Measurements from ENCODE around the gene GPR149. TPM values are rescaled to one million over a fixed set of nuclear protein-coding genes. Genes with fewer than 3 reads are reported as not detected.

GPR149 gene
- total and polyA plus RNA-seq, 7 donors = not detected

DNA sequence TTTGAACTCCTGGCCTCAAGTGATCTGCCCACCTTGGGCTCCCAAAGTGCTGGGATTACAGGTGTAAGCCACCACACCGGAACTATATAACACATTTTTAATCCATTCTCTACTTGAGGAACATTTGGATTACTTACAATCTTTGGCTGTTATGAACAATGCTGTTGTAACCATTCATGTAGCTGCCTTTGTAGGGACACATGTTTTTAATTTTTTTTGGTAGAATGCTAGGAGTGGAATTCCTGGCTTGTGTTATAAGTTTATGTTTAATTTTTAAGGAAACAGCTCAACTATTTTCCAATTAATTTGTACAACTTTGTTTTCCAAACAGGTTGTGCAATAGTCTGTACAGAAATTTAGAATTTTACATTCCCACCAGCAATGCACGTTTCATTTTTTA, 51.7 kb downstream of the GPR149 start:
- Histone ChIP-seq H3K27me3 (no peaks in the 10 kb centered on the region), H3K4me1 (no peaks in the 10 kb centered on the region), H3K36me3 (no peaks in the 10 kb centered on the region), H3K27ac (no peak overlapping the region), H3K4me3 (no peak overlapping the region), H3K9me3 (no peaks in the 10 kb centered on the region)
- DNase-seq = no peak
- intact Hi-C loops (cut with DNase I) = no loop called here
- TF ChIP-seq POLR2AphosphoS5 (IDR thresholded peaks at IDR 0.05) = no peak
- no peak for TF ChIP-seq POLR2A (IDR thresholded peaks at IDR 0.05)
- TF ChIP-seq EP300 (IDR thresholded peaks at IDR 0.05) = no peak
- TF ChIP-seq, protein P1, sequence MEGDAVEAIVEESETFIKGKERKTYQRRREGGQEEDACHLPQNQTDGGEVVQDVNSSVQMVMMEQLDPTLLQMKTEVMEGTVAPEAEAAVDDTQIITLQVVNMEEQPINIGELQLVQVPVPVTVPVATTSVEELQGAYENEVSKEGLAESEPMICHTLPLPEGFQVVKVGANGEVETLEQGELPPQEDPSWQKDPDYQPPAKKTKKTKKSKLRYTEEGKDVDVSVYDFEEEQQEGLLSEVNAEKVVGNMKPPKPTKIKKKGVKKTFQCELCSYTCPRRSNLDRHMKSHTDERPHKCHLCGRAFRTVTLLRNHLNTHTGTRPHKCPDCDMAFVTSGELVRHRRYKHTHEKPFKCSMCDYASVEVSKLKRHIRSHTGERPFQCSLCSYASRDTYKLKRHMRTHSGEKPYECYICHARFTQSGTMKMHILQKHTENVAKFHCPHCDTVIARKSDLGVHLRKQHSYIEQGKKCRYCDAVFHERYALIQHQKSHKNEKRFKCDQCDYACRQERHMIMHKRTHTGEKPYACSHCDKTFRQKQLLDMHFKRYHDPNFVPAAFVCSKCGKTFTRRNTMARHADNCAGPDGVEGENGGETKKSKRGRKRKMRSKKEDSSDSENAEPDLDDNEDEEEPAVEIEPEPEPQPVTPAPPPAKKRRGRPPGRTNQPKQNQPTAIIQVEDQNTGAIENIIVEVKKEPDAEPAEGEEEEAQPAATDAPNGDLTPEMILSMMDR (IDR thresholded peaks at IDR 0.05) = no peak
- WGBS, 2 donors = 76 to 87% methylated on average over 2 of the region's 2 CpGs

GRCh38 chr3:154367221-154367620, 62.8 kb downstream of the GPR149 start:
- 7 to 21% methylated on average over 3 of the region's 3 CpGs for WGBS, 2 donors
- DNase-seq = no peak
- Histone ChIP-seq H3K27me3 (no peaks in the 10 kb centered on the region), H3K4me1 (no peaks in the 10 kb centered on the region), H3K4me3 (no peak overlapping the region), H3K36me3 (no peaks in the 10 kb centered on the region), H3K9me3 (no peaks in the 10 kb centered on the region), H3K27ac (no peak overlapping the region)
- intact Hi-C loops (cut with DNase I) = no loop called here
- TF ChIP-seq, protein P1 (IDR thresholded peaks at IDR 0.05) = no peak
- no peak for TF ChIP-seq EP300 (IDR thresholded peaks at IDR 0.05)
- no peak for TF ChIP-seq POLR2A (IDR thresholded peaks at IDR 0.05)
- no peak for TF ChIP-seq POLR2AphosphoS5 (IDR thresholded peaks at IDR 0.05)

GRCh38 chr3:154364849-154365248, 65.1 kb downstream of the GPR149 start:
- DNase-seq = no peak
- no peak overlapping the region for H3K4me3 ChIP-seq
- no peaks in the 10 kb centered on the region for H3K9me3 ChIP-seq
- TF ChIP-seq, protein P1 (IDR thresholded peaks at IDR 0.05) = no peak
- TF ChIP-seq EP300 (IDR thresholded peaks at IDR 0.05) = no peak
- TF ChIP-seq POLR2A (IDR thresholded peaks at IDR 0.05) = no peak
- TF ChIP-seq POLR2AphosphoS5 (IDR thresholded peaks at IDR 0.05) = no peak
- H3K4me1 ChIP-seq = no peaks in the 10 kb centered on the region
- H3K36me3 ChIP-seq = no peaks in the 10 kb centered on the region
- intact Hi-C loops (cut with DNase I) = no loop called here
- no peak overlapping the region for H3K27ac ChIP-seq
- H3K27me3 ChIP-seq = no peaks in the 10 kb centered on the region

GRCh38 chr3:154361099-154361498, 68.9 kb downstream of the GPR149 start:
- no peak for DNase-seq
- intact Hi-C loops (cut with DNase I) = no loop called here
- Histone ChIP-seq H3K36me3 (no peaks in the 10 kb centered on the region), H3K27me3 (no peaks in the 10 kb centered on the region), H3K9me3 (no peaks in the 10 kb centered on the region), H3K4me1 (no peaks in the 10 kb centered on the region), H3K4me3 (no peak overlapping the region), H3K27ac (no peak overlapping the region)
- 73 to 76% methylated on average over 1 of the region's 1 CpG for WGBS, 2 donors
- TF ChIP-seq EP300 (IDR thresholded peaks at IDR 0.05) (no peak), POLR2AphosphoS5 (IDR thresholded peaks at IDR 0.05) (no peak), POLR2A (IDR thresholded peaks at IDR 0.05) (no peak)
- TF ChIP-seq, protein P1 (IDR thresholded peaks at IDR 0.05) = no peak

DNA sequence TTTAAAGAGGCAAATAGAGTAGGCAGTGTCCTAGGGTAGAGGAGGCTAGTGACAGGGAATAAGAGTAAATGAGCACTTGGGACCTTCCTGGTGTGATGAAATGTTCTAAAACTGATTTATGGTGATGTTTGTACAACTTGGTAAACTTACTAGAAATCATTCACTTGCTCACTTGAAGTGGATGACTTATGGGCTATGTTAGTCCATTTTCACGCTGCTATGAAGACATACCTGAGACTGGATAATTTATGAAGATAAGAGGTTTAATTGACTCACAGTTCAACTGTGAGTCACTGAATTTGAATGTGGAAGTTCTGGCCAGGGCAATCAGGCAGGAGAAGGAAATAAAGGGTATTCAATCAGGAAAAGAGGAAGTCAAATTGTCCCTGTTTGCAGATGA, 74.0 kb downstream of the GPR149 start:
- Histone ChIP-seq H3K4me1 (no peaks in the 10 kb centered on the region), H3K4me3 (no peak overlapping the region), H3K9me3 (no peaks in the 10 kb centered on the region), H3K36me3 (no peaks in the 10 kb centered on the region), H3K27me3 (no peaks in the 10 kb centered on the region), H3K27ac (no peak overlapping the region)
- intact Hi-C loops (cut with DNase I) = no loop called here
- TF ChIP-seq EP300 (IDR thresholded peaks at IDR 0.05) (no peak), POLR2A (IDR thresholded peaks at IDR 0.05) (no peak), POLR2AphosphoS5 (IDR thresholded peaks at IDR 0.05) (no peak)
- TF ChIP-seq, protein P1 (IDR thresholded peaks at IDR 0.05) = no peak
- DNase-seq = no peak
- 4 to 33% methylated on average over 1 of the region's 1 CpG for WGBS, 2 donors
